Ishikawa (cell line): ENCODE results near the gene C1D.

Source experiments
- CEBPB ChIP-seq: IDR thresholded peaks from 2 replicates; pipeline ENCODE4 v1.6.1; 2012
- CREB1 ChIP-seq: IDR thresholded peaks from 2 replicates; pipeline ENCODE4 v1.6.1; 2012; ENCODE audit warnings: low read depth
- EGR1 ChIP-seq: IDR thresholded peaks from 2 replicates; pipeline ENCODE4 v1.6.1; 2012
- EP300 ChIP-seq: IDR thresholded peaks from 2 replicates; pipeline ENCODE4 v1.6.1; 2012; ENCODE audit warnings: borderline replicate concordance
- FOXM1 ChIP-seq: IDR thresholded peaks from 2 replicates; pipeline ENCODE4 v1.6.1; 2012; ENCODE audit warnings: low read depth, borderline replicate concordance
- MAX ChIP-seq: IDR thresholded peaks from 2 replicates; pipeline ENCODE4 v1.6.1; 2012
- NFIC ChIP-seq: IDR thresholded peaks from 2 replicates; pipeline ENCODE4 v1.6.1; 2012
- RAD21 ChIP-seq: IDR thresholded peaks from 2 replicates; pipeline ENCODE4 v1.6.1; 2012; ENCODE audit warnings: low read depth
- TAF1 ChIP-seq: IDR thresholded peaks from 2 replicates; pipeline ENCODE4 v1.6.1; 2012; ENCODE audit warnings: low read depth, mild to moderate bottlenecking
- TCF12 ChIP-seq: IDR thresholded peaks from 2 replicates; pipeline ENCODE4 v1.6.1; 2012; ENCODE audit warnings: low read depth
- TEAD4 ChIP-seq: IDR thresholded peaks from 2 replicates; pipeline ENCODE4 v1.6.1; 2012
- YY1 ChIP-seq: IDR thresholded peaks from 2 replicates; pipeline ENCODE4 v1.6.1; 2012; ENCODE audit warnings: low read depth
- ZBTB7A ChIP-seq: IDR thresholded peaks from 2 replicates; pipeline ENCODE4 v1.6.1; 2012; ENCODE audit warnings: low read depth
- TF ChIP-seq, protein P1 (sequence below): IDR thresholded peaks from 2 replicates; pipeline ENCODE4 v1.6.1; 2012
- TF ChIP-seq, protein P2 (sequence below): IDR thresholded peaks from 2 replicates; pipeline ENCODE4 v1.6.1; 2012; ENCODE audit warnings: low read depth, mild to moderate bottlenecking

C1D gene

DNA sequence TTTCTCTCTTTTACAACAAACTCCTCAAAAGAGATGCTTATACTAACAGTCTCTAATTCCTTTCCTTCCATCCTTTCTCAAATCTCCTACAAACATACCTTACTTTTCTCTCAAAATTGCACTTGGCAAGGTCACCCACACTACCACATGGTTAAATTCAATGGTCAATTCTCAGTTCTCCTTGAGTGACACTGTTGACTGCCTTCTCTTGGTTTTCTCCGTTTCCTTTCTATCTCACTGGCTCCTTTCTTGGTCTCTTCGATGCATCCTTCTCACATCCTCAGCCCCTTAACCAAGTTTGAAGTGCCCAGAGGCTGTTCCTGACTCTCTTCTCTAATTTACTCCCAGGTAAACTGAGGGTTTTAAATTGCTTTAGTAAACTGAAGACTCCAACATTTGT is 12.5 kb downstream of the C1D start:
- TF ChIP-seq EP300 (no peak), TAF1 (no peak), MAX (no peak), NFIC (no peak), TCF12 (no peak), RAD21 (no peak), FOXM1 (no peak), CEBPB (no peak), CREB1 (no peak), YY1 (no peak), EGR1 (no peak), ZBTB7A (no peak), TEAD4 (no peak)
- TF ChIP-seq, protein P1, sequence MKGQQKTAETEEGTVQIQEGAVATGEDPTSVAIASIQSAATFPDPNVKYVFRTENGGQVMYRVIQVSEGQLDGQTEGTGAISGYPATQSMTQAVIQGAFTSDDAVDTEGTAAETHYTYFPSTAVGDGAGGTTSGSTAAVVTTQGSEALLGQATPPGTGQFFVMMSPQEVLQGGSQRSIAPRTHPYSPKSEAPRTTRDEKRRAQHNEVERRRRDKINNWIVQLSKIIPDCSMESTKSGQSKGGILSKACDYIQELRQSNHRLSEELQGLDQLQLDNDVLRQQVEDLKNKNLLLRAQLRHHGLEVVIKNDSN: no peak
- TF ChIP-seq, protein P2, sequence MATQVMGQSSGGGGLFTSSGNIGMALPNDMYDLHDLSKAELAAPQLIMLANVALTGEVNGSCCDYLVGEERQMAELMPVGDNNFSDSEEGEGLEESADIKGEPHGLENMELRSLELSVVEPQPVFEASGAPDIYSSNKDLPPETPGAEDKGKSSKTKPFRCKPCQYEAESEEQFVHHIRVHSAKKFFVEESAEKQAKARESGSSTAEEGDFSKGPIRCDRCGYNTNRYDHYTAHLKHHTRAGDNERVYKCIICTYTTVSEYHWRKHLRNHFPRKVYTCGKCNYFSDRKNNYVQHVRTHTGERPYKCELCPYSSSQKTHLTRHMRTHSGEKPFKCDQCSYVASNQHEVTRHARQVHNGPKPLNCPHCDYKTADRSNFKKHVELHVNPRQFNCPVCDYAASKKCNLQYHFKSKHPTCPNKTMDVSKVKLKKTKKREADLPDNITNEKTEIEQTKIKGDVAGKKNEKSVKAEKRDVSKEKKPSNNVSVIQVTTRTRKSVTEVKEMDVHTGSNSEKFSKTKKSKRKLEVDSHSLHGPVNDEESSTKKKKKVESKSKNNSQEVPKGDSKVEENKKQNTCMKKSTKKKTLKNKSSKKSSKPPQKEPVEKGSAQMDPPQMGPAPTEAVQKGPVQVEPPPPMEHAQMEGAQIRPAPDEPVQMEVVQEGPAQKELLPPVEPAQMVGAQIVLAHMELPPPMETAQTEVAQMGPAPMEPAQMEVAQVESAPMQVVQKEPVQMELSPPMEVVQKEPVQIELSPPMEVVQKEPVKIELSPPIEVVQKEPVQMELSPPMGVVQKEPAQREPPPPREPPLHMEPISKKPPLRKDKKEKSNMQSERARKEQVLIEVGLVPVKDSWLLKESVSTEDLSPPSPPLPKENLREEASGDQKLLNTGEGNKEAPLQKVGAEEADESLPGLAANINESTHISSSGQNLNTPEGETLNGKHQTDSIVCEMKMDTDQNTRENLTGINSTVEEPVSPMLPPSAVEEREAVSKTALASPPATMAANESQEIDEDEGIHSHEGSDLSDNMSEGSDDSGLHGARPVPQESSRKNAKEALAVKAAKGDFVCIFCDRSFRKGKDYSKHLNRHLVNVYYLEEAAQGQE: no peak

GRCh38 chr2:68046642-68047240 is 16.1 kb downstream of the C1D start:
- TF ChIP-seq MAX (no peak), CREB1 (no peak), NFIC (no peak)
- TF ChIP-seq, protein P2: no peak
- TF ChIP-seq, protein P1: no peak

DNA sequence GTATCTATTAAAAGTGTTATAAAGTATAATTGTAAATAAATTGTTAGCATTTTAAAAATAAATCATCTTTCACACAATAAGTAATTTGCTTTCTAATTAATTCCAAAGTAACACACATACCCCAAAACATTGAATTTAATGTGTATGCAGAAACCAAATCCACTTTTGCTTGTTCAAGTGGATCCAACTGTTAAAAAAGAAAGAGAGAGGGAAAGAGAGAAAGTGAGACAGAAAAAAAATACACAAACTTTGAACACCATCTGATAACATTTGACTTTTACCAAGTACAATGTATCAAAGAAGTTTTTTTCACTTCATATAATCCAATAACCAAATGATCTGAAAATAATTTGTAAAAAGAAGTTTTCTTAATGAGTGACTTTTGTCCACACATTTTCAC is 16.6 kb downstream of the C1D start:
- no peak for TF ChIP-seq TEAD4
- TF ChIP-seq TCF12: no peak
- no peak for TF ChIP-seq EP300
- no peak for TF ChIP-seq ZBTB7A
- no peak for TF ChIP-seq MAX
- TF ChIP-seq CREB1: no peak
- TF ChIP-seq, protein P1: no peak
- TF ChIP-seq, protein P2: no peak

GRCh38 chr2:68045342-68045741 is 17.5 kb downstream of the C1D start:
- TF ChIP-seq TEAD4: peak; percentile 98
- TF ChIP-seq, protein P2: peak; percentile 40; the same call in 1 of the 2 replicates
- 0 out of 2 replicates have a peak, but pooled peaks have one; percentile 9 for TF ChIP-seq RAD21
- no peak for TF ChIP-seq EGR1
- TF ChIP-seq ZBTB7A: no peak
- peak; percentile 99 for TF ChIP-seq FOXM1
- peak; percentile 97 for TF ChIP-seq TCF12
- peak; percentile 100 for TF ChIP-seq NFIC
- no peak; the same call in 1 of the 2 replicates for TF ChIP-seq TAF1
- TF ChIP-seq, protein P1: peak; percentile 5; the same call in 1 of the 2 replicates
- TF ChIP-seq CREB1: 0 out of 2 replicates have a peak, but pooled peaks have one; percentile 27
- TF ChIP-seq YY1: peak; percentile 35; the same call in 1 of the 2 replicates
- TF ChIP-seq EP300: peak; percentile 99
- peak; percentile 56; the same call in 1 of the 2 replicates for TF ChIP-seq CEBPB
- no peak; the same call in 1 of the 2 replicates for TF ChIP-seq MAX
